HepG2 (cell line): ENCODE data around the gene PRKAR1B.

ENCODE experiments used
- KLF16 ChIP-seq, 2 experiments: sonication (generic) in 1 of 2; formaldehyde crosslinking in 1 of 2; IDR thresholded peaks; 2 replicates each; pipeline versions ENCODE4 v1.6.1 to v1.8.0; 2016 to 2023; ENCODE audit warnings: missing genetic modification reagents in 2 of 2, missing compliant biosample characterization in 1 of 2
- TF ChIP-seq, protein P1 (sequence below), 2 experiments: sonication (generic) in 1 of 2; formaldehyde crosslinking in 1 of 2; IDR thresholded peaks; 2 replicates each; pipeline versions ENCODE4 v1.4.0 to v1.6.1; 2018 to 2020; ENCODE audit warnings: missing genetic modification reagents in 2 of 2, borderline replicate concordance in 1 of 2, low read depth in 1 of 2, mild to moderate bottlenecking in 1 of 2, missing biosample characterization in 1 of 2
- TF ChIP-seq, protein P2 (sequence below): sonication (generic); formaldehyde crosslinking; IDR thresholded peaks from 2 replicates; pipeline ENCODE4 v1.5.0; 2020; ENCODE audit warnings: mild to moderate bottlenecking, missing genetic modification reagents, moderate library complexity

- TF ChIP-seq KLF16 (CRISPR knock-in tag; IDR thresholded peaks at IDR 0.05), result no peak
- TF ChIP-seq, protein P1, sequence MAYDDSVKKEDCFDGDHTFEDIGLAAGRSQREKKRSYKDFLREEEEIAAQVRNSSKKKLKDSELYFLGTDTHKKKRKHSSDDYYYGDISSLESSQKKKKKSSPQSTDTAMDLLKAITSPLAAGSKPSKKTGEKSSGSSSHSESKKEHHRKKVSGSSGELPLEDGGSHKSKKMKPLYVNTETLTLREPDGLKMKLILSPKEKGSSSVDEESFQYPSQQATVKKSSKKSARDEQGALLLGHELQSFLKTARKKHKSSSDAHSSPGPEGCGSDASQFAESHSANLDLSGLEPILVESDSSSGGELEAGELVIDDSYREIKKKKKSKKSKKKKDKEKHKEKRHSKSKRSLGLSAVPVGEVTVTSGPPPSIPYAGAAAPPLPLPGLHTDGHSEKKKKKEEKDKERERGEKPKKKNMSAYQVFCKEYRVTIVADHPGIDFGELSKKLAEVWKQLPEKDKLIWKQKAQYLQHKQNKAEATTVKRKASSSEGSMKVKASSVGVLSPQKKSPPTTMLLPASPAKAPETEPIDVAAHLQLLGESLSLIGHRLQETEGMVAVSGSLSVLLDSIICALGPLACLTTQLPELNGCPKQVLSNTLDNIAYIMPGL (CRISPR knock-in tag; IDR thresholded peaks at IDR 0.05; ENCODE audit: borderline replicate concordance in 1 of 2, low read depth in 1 of 2), result no peak
- TF ChIP-seq, protein P2, sequence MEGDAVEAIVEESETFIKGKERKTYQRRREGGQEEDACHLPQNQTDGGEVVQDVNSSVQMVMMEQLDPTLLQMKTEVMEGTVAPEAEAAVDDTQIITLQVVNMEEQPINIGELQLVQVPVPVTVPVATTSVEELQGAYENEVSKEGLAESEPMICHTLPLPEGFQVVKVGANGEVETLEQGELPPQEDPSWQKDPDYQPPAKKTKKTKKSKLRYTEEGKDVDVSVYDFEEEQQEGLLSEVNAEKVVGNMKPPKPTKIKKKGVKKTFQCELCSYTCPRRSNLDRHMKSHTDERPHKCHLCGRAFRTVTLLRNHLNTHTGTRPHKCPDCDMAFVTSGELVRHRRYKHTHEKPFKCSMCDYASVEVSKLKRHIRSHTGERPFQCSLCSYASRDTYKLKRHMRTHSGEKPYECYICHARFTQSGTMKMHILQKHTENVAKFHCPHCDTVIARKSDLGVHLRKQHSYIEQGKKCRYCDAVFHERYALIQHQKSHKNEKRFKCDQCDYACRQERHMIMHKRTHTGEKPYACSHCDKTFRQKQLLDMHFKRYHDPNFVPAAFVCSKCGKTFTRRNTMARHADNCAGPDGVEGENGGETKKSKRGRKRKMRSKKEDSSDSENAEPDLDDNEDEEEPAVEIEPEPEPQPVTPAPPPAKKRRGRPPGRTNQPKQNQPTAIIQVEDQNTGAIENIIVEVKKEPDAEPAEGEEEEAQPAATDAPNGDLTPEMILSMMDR (CRISPR knock-in tag), result no peak
These were observed 133.6 kb downstream of the PRKAR1B start for GRCh38 chr7:593324-594115.
